H54 (cell line): ENCODE data around the gene PROSER2.
"Not testable (repeated sequence)": the region's sequence is repeated elsewhere in the genome, so short reads cannot be mapped to it uniquely, and the experiment has no call there.

Source experiments
- DNase-seq: peaks from one replicate; pipeline ENCODE4 v3.0.0; 2011; ENCODE audit warnings: low spot score, mixed read lengths; ENCODE audit not compliant: insufficient read length
- FAIRE-seq: peaks from 3 replicates; lab custom pipeline; 2011; peaks lifted over from hg19 to GRCh38; lab: Jason Lieb, UNC
- POLR2A ChIP-seq: IDR thresholded peaks from 2 replicates; pipeline ENCODE4 v1.6.1; 2011; ENCODE audit warnings: low read depth, mild to moderate bottlenecking, low read length

Gene PROSER2

DNA sequence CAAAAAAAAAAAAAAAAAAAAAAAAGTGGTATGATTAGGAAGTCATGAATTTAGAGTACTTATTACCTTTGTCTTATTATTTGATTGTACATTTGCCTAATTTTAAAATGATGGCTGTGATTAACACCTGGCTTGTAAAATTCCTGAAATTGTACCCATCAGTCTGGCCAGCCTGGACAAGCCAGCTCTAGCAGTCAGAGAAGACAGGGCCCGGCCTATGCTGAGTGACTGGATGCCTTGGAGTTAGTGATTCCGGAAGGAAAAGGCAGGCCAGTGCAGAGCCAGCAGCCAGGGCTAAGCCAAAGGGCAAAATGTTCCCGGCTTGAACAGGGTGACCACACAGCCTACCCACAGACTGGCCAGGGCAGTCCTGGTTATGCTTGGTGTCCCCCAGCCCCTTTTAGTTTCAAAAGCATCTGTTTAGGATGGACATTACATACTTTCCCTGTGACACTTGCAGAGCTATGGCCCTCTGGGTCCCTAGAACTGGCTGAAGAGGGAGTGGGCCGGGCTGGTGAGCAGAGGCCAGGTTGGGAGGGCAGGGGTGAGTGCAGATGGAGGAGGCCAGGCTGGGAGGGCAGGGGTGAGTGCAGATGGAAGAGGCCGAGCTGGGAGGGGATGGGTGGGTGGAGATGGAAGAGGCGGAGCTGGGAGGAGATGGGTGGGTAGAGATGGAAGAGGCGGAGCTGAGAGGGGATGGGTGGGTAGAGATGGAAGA, 61.7 kb downstream of the PROSER2 start:
- no peak for TF ChIP-seq POLR2A
- DNase-seq = no peak
- FAIRE-seq = no peak

DNA sequence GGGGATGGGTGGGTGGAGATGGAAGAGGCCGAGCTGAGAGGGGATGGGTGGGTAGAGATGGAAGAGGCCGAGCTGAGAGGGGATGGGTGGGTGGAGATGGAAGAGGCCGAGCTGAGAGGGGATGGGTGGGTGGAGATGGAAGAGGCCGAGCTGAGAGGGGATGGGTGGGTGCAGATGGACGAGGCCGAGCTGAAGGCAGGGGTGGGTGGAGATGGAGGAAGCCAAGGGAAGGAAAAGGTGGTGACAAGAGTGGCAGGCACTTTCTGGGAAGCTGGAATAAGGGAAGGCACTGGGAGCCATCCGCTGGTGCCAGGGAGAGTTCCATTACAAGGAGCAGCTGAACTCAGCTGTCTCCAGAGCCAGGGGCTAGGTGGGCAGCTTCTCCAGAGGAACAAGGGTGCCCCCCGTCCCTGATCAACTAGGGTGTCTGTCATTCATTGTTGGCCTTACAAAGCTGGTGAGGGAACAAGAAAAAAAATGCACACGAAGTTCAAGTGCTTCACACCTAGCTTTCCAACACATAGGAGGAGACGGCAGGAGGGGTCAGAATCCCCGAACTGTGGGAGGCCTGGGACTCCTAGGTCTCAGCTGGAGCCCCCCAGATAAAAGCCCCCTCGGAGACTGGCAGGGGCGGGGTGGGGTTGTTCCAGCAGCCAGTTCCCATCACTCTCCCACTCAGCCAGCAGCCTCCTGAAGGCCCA, 62.4 kb downstream of the PROSER2 start:
- no peak for TF ChIP-seq POLR2A
- no peak for DNase-seq
- FAIRE-seq = no peak

DNA sequence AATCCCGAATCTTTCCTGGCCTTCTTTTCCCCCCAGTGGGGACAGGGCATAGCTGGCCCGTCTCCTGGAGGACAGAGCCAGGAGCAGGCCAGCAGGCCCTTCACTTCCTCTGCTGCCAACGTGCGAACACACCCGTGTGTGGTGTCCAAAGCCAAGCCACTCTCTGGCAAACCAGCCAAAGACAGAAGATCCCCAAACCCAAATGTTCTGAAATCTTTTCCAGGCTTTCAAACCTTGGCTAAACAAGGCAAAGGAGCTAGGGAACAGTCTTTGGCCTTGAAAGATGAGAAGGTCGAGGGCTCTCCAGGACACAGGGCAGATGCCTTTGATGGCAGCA, 63.0 kb downstream of the PROSER2 start:
- no peak for TF ChIP-seq POLR2A
- no peak for FAIRE-seq
- no peak for DNase-seq

DNA sequence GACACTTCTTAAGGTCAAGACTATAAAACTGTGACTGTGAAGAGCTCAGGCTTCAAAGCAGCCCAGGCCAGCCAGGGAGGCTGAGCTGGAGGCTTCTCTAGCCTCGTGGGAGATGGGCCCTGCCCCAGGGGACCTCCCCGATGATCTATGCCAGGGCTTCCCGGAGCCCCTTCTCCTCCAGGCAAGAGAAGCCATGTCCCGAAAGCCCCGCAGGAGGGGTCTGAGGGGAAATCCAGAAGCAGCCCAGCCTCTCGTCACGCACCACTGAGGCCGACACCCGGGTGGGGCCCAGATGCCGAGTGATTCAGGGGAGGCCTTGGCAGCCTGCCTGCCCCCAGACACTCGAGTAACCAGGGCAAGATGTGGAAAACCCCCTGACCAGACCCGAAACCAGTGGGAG, 63.7 kb downstream of the PROSER2 start:
- TF ChIP-seq POLR2A = no peak
- no peak for DNase-seq
- FAIRE-seq = no peak

DNA sequence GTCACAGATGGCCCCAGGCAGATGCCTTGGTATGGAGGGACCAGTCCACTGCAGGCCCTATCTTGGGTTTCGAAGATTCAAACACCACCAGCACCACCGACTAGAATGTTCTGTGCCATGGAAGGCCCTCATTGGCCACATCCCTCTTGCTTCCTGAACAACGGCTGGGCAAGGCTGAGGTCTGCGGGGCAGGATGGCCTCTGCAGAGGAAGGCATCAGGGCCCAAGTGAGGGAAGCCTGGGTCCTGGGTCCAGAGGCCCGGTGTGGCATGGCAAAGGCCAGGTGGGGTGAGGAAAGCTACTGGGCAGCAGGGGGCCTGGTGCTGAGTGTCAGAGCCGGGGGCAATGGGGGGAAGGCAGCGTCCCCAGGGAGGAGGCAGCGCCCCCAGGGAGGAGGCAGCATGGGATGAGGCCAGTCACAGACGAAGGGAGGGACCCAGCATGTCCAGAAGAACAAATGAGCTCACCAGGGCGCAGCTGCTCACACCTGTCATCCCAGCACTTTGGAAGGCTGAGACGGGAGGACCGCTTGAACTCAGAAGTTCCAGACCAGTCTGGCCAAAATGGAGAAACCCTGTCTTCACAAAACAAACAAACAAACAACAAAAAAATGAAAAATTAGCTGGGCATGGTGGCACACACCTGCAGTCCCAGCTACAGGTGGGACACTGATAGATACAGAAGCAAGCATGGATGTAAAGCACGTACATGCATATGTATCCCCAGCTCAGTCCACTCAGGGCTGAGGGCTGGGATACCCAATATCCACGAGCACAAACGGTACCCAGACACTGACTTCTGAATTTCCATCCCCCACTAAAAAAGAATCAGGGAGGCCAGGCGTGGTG, 64.4 kb downstream of the PROSER2 start:
- no peak for FAIRE-seq
- no peak for DNase-seq
- TF ChIP-seq POLR2A = no peak

DNA sequence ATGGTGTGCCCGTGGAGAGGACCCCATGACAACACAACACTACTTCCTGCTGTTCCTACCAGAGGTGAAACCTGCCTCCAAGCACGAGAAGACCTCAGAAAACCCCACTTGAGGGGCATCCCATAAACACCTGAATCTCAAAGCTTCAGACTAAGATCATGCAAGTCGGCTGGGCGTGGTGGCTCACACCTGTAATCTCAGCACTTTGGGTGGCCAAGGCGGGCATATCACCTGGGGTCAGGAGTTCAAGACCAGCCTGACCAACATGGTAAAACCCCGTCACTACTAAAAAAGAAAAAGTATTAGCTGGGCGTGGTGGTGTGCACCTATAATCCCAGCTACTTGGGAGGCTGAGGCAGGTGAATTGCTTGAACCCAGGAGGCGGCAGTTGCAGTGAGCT, 66.1 kb downstream of the PROSER2 start:
- FAIRE-seq = not testable (repeated sequence)

DNA sequence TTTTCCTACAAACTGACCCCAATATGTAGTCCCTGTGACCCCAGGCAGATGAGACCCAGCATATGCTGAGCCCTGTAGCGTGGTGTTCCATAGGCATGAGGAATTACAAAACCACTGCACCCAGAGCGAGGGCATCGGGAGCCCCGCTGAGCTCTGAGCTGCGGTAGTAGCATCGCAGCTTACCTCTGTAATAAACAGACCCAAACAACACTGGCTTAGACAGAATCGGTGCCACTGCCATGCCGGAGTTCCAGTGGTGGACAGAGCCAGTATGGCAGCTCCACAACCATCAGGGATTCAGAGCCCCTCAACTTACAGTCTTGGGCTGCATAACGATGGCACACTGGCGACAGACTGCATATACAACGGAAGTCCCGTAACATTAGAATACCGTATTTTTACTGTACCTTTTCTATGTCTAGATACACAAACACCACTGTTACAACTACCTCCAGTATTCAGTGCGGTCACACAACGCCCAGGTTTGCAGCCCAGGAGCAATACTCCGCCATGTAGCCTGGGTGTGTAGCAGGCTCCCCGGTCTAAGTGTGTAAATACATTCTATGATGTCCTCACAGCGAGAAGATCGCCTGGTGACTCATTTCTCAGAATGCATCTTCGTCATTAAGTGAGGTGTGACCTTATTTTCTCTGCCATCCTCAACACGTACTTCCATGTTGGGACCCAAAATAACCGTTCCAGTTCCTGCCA, 68.8 kb downstream of the PROSER2 start:
- FAIRE-seq = no peak
- no peak for DNase-seq
- TF ChIP-seq POLR2A = no peak

More for the DNA sequence above, 66.1 kb downstream of the PROSER2 start:
- not testable (repeated sequence) for DNase-seq

DNA sequence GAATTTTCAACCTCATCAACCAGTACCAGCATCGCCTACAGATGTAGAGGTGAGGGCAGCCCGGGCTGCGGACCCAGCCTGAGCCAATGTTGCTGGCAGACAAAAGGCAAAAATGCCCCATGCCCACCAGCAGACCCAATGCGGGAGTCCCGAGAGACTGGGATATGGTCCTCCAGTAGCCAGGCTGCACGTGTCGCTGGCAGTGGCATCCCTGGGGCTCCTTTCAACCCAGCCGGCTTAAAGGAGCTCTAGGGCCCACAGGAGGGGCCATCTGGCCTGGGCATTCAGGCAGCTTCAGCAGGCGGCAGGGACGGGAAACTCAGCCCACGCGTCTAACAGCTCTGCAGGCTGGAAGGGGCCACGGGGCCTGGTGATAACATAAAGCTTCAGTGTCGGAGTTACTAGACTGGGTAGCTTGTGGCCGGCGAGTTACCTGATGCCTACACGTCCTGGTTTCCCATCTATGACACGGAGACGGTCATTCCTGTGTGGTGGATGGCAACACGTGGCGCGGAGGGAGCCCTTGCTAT, 70.7 kb downstream of the PROSER2 start:
- no peak for TF ChIP-seq POLR2A
- DNase-seq = no peak
- no peak for FAIRE-seq

DNA sequence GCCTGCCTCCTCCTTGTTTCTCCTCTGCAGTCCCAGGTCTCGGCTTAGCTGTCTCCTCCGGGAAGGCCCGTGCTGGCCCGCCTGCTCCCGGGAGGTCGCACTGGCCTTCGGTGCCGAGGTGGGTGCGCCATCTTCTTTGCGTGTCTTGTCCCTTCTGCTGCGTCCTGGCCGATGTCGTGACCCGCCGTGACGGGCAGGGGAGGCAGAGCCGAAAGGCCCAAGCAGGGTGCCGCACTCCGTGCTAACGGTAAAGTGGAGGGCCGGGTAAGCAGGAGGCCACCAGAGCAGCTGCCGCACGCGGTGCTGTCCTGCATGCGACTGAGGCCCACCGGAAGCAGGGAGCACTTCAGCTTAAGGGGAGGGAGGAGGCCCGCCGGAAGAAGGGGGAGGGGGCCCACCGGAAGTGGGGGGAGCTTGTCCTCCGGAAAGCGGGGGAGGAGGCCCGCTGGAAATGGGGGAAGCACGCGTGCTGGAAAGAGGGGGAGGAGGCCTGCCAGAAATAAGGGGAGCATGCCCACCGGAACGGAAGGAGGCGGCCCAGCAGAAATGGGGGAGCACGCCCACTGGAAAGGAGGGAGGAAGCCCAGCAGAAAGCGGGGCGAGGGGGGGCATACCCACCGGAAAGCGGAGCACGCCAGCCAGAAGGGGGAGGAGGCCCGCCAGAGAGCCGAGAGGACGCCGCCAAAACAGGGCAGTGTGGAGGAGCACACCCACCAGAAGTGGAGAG, 71.4 kb downstream of the PROSER2 start:
- FAIRE-seq = no peak
- no peak for TF ChIP-seq POLR2A
- DNase-seq = no peak

DNA sequence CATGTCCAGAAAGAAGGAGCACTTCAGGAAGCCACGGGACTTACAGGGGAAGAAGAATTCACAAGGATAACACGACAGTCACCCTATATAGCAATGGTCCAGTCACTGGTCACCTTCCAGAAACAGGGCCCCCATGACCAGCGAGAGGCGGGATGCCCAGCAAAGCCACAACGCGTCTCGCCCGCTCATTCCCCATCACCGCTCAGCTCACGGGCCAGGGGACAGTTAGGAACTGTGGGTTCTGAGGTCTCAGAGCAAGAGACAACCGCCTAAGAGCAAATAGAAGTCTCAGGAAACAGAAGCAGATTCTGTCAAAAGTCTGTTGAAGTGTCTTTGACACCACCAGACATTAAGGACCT, 71.9 kb downstream of the PROSER2 start:
- DNase-seq (no peak), FAIRE-seq (no peak)
- TF ChIP-seq POLR2A = no peak

DNA sequence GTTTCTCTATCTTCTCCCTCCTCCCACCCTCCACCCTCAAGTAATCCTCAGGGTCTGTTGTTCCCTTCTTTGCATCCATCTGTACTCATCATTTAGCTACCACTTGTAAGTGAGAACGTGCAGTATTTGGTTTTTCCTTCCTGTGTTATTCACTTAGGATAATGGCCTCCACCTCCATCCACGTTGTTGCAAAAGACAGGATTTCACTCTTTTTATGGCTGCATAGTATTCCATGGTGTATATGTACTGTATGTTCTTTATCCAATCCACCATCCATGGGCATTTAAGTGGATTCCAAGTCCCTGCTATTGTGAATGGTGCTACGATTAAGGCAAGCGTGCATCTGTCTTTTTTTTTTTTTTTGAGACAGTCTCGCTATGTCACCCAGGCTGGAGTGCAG, 72.4 kb downstream of the PROSER2 start:
- no peak for FAIRE-seq
- no peak for DNase-seq
- TF ChIP-seq POLR2A = no peak

DNA sequence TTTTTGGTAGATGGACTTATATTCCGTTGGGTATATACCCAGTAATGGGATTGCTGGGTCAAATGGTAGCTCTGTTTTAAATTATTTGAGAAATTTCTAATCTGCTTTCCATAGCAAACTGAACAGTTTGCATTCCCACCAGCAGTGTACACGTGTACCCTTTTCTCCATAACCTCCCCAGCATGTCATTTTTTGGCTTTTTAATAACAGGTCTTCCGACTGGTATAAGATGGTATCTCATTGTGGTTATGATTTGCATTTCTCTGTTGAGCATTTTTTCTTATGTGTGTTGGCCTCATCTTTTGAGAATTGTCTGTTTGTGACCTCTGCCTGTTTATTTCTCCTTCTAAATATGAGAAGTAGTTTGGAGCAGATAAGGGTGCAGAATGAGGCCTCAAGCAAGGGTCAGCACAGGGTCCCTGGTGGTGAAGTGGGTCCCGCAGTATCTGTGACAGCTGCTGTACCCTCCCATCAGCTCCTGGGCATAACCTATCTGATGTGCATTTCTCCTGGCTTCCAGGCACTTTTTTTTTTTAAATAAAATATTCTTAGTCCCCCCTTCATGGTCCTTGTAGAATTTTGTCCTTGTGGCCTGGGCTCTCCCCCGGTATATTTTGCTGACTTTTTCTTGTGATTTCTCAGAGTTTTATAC, 73.5 kb downstream of the PROSER2 start:
- DNase-seq (no peak), FAIRE-seq (no peak)
- no peak for TF ChIP-seq POLR2A

DNA sequence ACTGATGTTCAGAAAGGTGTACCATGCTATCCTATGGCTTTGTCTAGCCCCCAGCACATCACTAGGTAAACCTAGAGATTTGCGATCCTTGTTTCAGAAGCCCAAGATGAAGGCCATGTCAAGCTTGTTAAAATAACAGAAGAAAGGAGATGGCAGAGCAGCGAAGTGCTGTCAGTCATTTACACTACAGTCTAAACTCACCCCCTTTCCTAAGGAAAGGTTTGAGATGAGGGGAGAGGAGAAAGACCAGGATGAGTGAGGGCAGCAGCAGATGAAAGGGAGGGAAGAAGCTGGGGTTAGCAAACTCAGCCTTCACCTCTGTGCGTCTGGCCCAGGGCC, 74.8 kb downstream of the PROSER2 start:
- DNase-seq (no peak), FAIRE-seq (no peak)
- no peak for TF ChIP-seq POLR2A
